Measurements from ENCODE around the gene INO80E.

- no peak for TF ChIP-seq CTCF (conservative IDR thresholded peaks at IDR 0.05; ENCODE audit: low read length)
- TF ChIP-seq EZH2phosphoT487 (IDR thresholded peaks at IDR 0.05; ENCODE audit: borderline replicate concordance), result no peak
Measured at GRCh38 chr16:29983420-29984136, 12.5 kb upstream of the INO80E start.

All from Loucy (cell line).